ENCODE measurements around the gene NLRX1.
"Not testable (repeated sequence)": the region's sequence is repeated elsewhere in the genome, so short reads cannot be mapped to it uniquely, and the experiment has no call there.

The NLRX1 gene

GRCh38 chr11:119223856-119224255 is 55.3 kb downstream of the NLRX1 start:
- no peaks in the 10 kb centered on the region for H3K9me3 ChIP-seq (ENCODE audit: control insufficient read depth, insufficient read depth, low read length)
- H3K27me3 ChIP-seq (ENCODE audit: control insufficient read depth, low read length) = no peaks in the 10 kb centered on the region
- no peak overlapping the region for H3K4me2 ChIP-seq (ENCODE audit: low read length)
- no peak overlapping the region for H3K4me3 ChIP-seq (ENCODE audit: low read length)
- H3F3A ChIP-seq (ENCODE audit: control insufficient read depth, insufficient read depth) = peaks cover 3% of the 10 kb centered on the region; the same call in 1 of the 2 replicates
- peaks cover 92% of the 10 kb centered on the region for H3K79me2 ChIP-seq (ENCODE audit: control insufficient read depth, low read length)
- no peak overlapping the region for H3K27ac ChIP-seq (ENCODE audit: low read depth, low read length)
- peaks cover 13% of the 10 kb centered on the region for H3K4me1 ChIP-seq (ENCODE audit: control insufficient read depth, low read length)
- H3K9me2 ChIP-seq (replicated peaks; ENCODE audit: control insufficient read depth, low read length) = no peaks in the 10 kb centered on the region
- H3K36me3 ChIP-seq (ENCODE audit: control insufficient read depth, low read length) = peaks cover 4% of the 10 kb centered on the region; the same call in 1 of the 2 replicates
- TF ChIP-seq EZH2phosphoT487 (IDR thresholded peaks at IDR 0.05; ENCODE audit: borderline replicate concordance, low read length) (no peak), CTCF (IDR thresholded peaks at IDR 0.05; ENCODE audit: low read depth, low read length, poor library complexity, severe bottlenecking) (no peak)
- H4K20me1 ChIP-seq (ENCODE audit: control insufficient read depth, insufficient read depth, low read depth, low read length) = peaks cover 8% of the 10 kb centered on the region; the same call in 1 of the 2 replicates

- H3K4me2 ChIP-seq (ENCODE audit: low read length); H3K9me2 ChIP-seq (replicated peaks; ENCODE audit: control insufficient read depth, low read length); H3F3A ChIP-seq (ENCODE audit: control insufficient read depth, insufficient read depth); H3K27me3 ChIP-seq (ENCODE audit: control insufficient read depth, low read length); H3K4me3 ChIP-seq (ENCODE audit: low read length); H3K27ac ChIP-seq (ENCODE audit: low read depth, low read length); H3K9me3 ChIP-seq (ENCODE audit: control insufficient read depth, insufficient read depth, low read length): not testable (repeated sequence)
- H4K20me1 ChIP-seq (ENCODE audit: control insufficient read depth, insufficient read depth, low read depth, low read length) = peaks cover 10% of the 10 kb centered on the region; the same call in 1 of the 2 replicates
- peaks cover 18% of the 10 kb centered on the region for H3K36me3 ChIP-seq (ENCODE audit: control insufficient read depth, low read length)
- H3K4me1 ChIP-seq (ENCODE audit: control insufficient read depth, low read length) = peaks cover 13% of the 10 kb centered on the region
- peaks cover 77% of the 10 kb centered on the region for H3K79me2 ChIP-seq (ENCODE audit: control insufficient read depth, low read length)
Measured at GRCh38 chr11:119228535-119229287, 60.2 kb downstream of the NLRX1 start.

- H3K9me2 ChIP-seq (replicated peaks; ENCODE audit: control insufficient read depth, low read length) = no peaks in the 10 kb centered on the region
- H3K4me1 ChIP-seq (ENCODE audit: control insufficient read depth, low read length) = peaks cover 13% of the 10 kb centered on the region
- peaks cover 72% of the 10 kb centered on the region for H3K79me2 ChIP-seq (ENCODE audit: control insufficient read depth, low read length)
- 0 out of 2 replicates have a peak, but pooled peaks cover 4% of the 10 kb centered on the region for H3F3A ChIP-seq (ENCODE audit: control insufficient read depth, insufficient read depth)
- peaks cover 10% of the 10 kb centered on the region; the same call in 1 of the 2 replicates for H4K20me1 ChIP-seq (ENCODE audit: control insufficient read depth, insufficient read depth, low read depth, low read length)
- no peaks in the 10 kb centered on the region for H3K9me3 ChIP-seq (ENCODE audit: control insufficient read depth, insufficient read depth, low read length)
- no peak for TF ChIP-seq EZH2phosphoT487 (IDR thresholded peaks at IDR 0.05; ENCODE audit: borderline replicate concordance, low read length)
- TF ChIP-seq CTCF (IDR thresholded peaks at IDR 0.05; ENCODE audit: low read depth, low read length, poor library complexity, severe bottlenecking) = no peak
- H3K36me3 ChIP-seq (ENCODE audit: control insufficient read depth, low read length) = peaks cover 23% of the 10 kb centered on the region
- no peaks in the 10 kb centered on the region for H3K27me3 ChIP-seq (ENCODE audit: control insufficient read depth, low read length)
- H3K4me2 ChIP-seq (ENCODE audit: low read length) = no peak overlapping the region
- no peak overlapping the region for H3K4me3 ChIP-seq (ENCODE audit: low read length)
- no peak overlapping the region for H3K27ac ChIP-seq (ENCODE audit: low read depth, low read length)
Measured at GRCh38 chr11:119229288-119229672, 60.8 kb downstream of the NLRX1 start.

- H3K79me2 ChIP-seq (ENCODE audit: control insufficient read depth, low read length) = peaks cover 67% of the 10 kb centered on the region
- 0 out of 2 replicates have a peak, but pooled peaks cover 4% of the 10 kb centered on the region for H3F3A ChIP-seq (ENCODE audit: control insufficient read depth, insufficient read depth)
- H3K4me1 ChIP-seq (ENCODE audit: control insufficient read depth, low read length) = peaks cover 13% of the 10 kb centered on the region
- peaks cover 10% of the 10 kb centered on the region; the same call in 1 of the 2 replicates for H4K20me1 ChIP-seq (ENCODE audit: control insufficient read depth, insufficient read depth, low read depth, low read length)
- H3K36me3 ChIP-seq (ENCODE audit: control insufficient read depth, low read length) = peaks cover 28% of the 10 kb centered on the region
- no peaks in the 10 kb centered on the region for H3K9me3 ChIP-seq (ENCODE audit: control insufficient read depth, insufficient read depth, low read length)
- TF ChIP-seq CTCF (IDR thresholded peaks at IDR 0.05; ENCODE audit: low read depth, low read length, poor library complexity, severe bottlenecking) (no peak), EZH2phosphoT487 (IDR thresholded peaks at IDR 0.05; ENCODE audit: borderline replicate concordance, low read length) (no peak)
- H3K27ac ChIP-seq (ENCODE audit: low read depth, low read length) = no peak overlapping the region
- no peaks in the 10 kb centered on the region for H3K27me3 ChIP-seq (ENCODE audit: control insufficient read depth, low read length)
- no peaks in the 10 kb centered on the region for H3K9me2 ChIP-seq (replicated peaks; ENCODE audit: control insufficient read depth, low read length)
- no peak overlapping the region for H3K4me2 ChIP-seq (ENCODE audit: low read length)
- no peak overlapping the region for H3K4me3 ChIP-seq (ENCODE audit: low read length)
Measured at GRCh38 chr11:119229741-119230140, 61.2 kb downstream of the NLRX1 start.

Data from DOHH2 (cell line).